A673 (cell line): ENCODE results near the gene PTGES3L. TPM values are rescaled to one million over a fixed set of nuclear protein-coding genes. Genes with fewer than 3 reads are reported as not detected.
A peak's percentile ranks its signal among the peaks of the same experiment; 100 is the strongest.

Experiments used
- BruUV-seq: library from RNA; stranded (reverse); fragments of 400-500 nt; replicated peaks from 2 replicates; lab custom pipeline; 2021; lab: Mats Ljungman, UMichigan
- CTCF ChIA-PET: fragments of 300-600 bp; sonication (Branson Sonifier 250); formaldehyde crosslinking; loops from one replicate; lab custom pipeline; 2022; ENCODE audit warnings: antibody characterized with exemption; lab: Charles Lee
- POLR2A ChIA-PET: fragments of 300-600 bp; sonication (Branson Sonifier 250); formaldehyde crosslinking; loops from one replicate; lab custom pipeline; 2022; ENCODE audit warnings: antibody characterized with exemption; ENCODE audit not compliant: low non-redundant PET; lab: Charles Lee
- DNase-seq: peaks from one replicate; pipeline ENCODE4 v3.0.0-alpha.2; 2015; ENCODE audit warnings: low spot score
- H3K27ac ChIP-seq: fragments of 200-600 bp; sonication (generic); 2 replicates; pipeline ENCODE4 v1.5.1; 2016; ENCODE audit warnings: mixed run types, low read depth, mild to moderate bottlenecking, mixed read lengths, antibody characterized with exemption, low read length; ENCODE audit not compliant: poor library complexity, severe bottlenecking
- H3K27me3 ChIP-seq: fragments of 200-600 bp; sonication (generic); replicated peaks from 2 replicates; pipeline ENCODE4 v1.6.1; 2017; ENCODE audit warnings: mixed run types, low read depth, mild to moderate bottlenecking, mixed read lengths, antibody characterized with exemption, low read length; ENCODE audit not compliant: insufficient read depth, poor library complexity
- H3K36me3 ChIP-seq: fragments of 200-600 bp; sonication (generic); 2 replicates; pipeline ENCODE4 v1.6.1; 2016; ENCODE audit warnings: mixed run types, mild to moderate bottlenecking, mixed read lengths, antibody characterized with exemption, low read length; ENCODE audit not compliant: insufficient read depth, poor library complexity, severe bottlenecking
- H3K4me1 ChIP-seq: fragments of 200-600 bp; sonication (generic); 2 replicates; pipeline ENCODE4 v1.6.1; 2017; ENCODE audit warnings: mixed run types, mild to moderate bottlenecking, mixed read lengths, antibody characterized with exemption, low read length; ENCODE audit not compliant: insufficient read depth, poor library complexity, severe bottlenecking
- H3K4me3 ChIP-seq: fragments of 200-600 bp; sonication (generic); 2 replicates; pipeline ENCODE4 v1.5.1; 2016; ENCODE audit warnings: low read depth, mixed run types, mild to moderate bottlenecking, mixed read lengths, low read length; ENCODE audit not compliant: poor library complexity, severe bottlenecking
- H3K9me3 ChIP-seq: fragments of 200-600 bp; sonication (generic); 2 replicates; pipeline ENCODE4 v1.6.1; 2016; ENCODE audit warnings: mixed run types, low read depth, mild to moderate bottlenecking, mixed read lengths, antibody characterized with exemption, low read length; ENCODE audit not compliant: poor library complexity, severe bottlenecking
- EZH2 ChIP-seq: fragments of 200-600 bp; sonication (generic); IDR thresholded peaks from 2 replicates; pipeline ENCODE4 v1.6.1; 2017; ENCODE audit warnings: borderline replicate concordance, low read depth, mild to moderate bottlenecking, mixed read lengths, antibody characterized with exemption, low read length; ENCODE audit not compliant: poor library complexity, severe bottlenecking
- intact Hi-C: fragments of 100-400 bp; cut with micrococcal nuclease; formaldehyde crosslinking; loops from one replicate; pipeline ENCODE4 v1.10.0; 2022; ENCODE audit not compliant: unreplicated experiment
- total RNA-seq: library from RNA; stranded (reverse); gene quantifications from 2 replicates; pipeline ENCODE4 v1.2.3, GENCODE V29; 2021
- TF ChIP-seq, protein P1 (sequence below): fragments of 300-800, 200-600 bp; sonication (generic); conservative IDR thresholded peaks from 2 replicates; pipeline ENCODE4 v1.5.1; 2017; ENCODE audit warnings: low read depth, mild to moderate bottlenecking, antibody characterized with exemption, low read length, moderate library complexity, mixed read lengths

The PTGES3L gene
- total RNA-seq, 1 experiment from 2014 or later = 0.64 TPM

DNA sequence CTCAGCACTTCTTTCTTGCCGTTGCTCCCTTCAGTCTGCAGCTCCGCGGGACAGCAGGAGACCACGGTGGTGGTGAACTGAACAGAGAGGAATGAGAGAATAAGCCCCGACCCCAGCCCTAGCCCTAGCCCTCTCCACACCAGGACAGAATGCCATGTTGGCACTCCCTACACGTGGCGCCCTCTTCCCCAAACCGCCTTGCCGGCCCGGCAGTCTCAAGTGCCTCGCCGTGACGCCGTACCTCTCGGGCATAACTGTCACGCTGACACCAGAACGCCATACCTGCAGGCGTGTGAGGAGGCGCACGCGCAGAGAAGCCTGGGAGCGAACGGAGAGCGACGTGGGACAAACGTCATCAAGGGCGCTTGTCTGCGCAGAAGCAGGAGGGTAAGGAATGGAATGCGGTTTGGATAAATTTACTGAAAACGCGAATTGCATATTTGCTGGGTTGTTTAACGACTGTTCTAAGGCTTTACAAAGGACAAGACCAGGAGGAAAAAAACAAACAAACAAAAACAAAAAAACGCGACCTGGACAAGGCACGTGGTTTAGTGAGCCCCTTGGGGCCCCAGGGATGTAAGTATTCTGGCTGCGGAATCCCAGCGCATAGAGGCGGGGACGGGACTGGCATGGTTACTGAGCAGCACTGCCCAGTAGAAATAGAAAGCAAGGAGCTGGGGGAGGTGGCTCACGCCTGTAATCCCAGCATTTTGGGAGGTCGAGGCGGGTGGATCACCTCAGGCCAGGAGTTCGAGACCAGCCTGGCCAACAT is 15.5 kb downstream of the PTGES3L start, which contains the start of gene AARSD1:
Gene AARSD1, minus strand, starts transcription at position 294 of the 772 bp plus-strand sequence. Its CDS starts 14 bp downstream, at position 280.
- H3K27ac ChIP-seq = peak within 1 kb of the TSS; percentile 58
- H3K27me3 ChIP-seq = no peaks in the 10 kb centered on the region
- POLR2A ChIA-PET = no interaction called here
- H3K36me3 ChIP-seq = peaks cover 4% of the 10 kb centered on the region
- BruUV-seq = TSS peak; percentile 86
- intact Hi-C loops = no loop called here
- TF ChIP-seq, protein P1, sequence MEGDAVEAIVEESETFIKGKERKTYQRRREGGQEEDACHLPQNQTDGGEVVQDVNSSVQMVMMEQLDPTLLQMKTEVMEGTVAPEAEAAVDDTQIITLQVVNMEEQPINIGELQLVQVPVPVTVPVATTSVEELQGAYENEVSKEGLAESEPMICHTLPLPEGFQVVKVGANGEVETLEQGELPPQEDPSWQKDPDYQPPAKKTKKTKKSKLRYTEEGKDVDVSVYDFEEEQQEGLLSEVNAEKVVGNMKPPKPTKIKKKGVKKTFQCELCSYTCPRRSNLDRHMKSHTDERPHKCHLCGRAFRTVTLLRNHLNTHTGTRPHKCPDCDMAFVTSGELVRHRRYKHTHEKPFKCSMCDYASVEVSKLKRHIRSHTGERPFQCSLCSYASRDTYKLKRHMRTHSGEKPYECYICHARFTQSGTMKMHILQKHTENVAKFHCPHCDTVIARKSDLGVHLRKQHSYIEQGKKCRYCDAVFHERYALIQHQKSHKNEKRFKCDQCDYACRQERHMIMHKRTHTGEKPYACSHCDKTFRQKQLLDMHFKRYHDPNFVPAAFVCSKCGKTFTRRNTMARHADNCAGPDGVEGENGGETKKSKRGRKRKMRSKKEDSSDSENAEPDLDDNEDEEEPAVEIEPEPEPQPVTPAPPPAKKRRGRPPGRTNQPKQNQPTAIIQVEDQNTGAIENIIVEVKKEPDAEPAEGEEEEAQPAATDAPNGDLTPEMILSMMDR = no peak
- TF ChIP-seq EZH2 = no peak
- H3K4me1 ChIP-seq = no peaks in the 10 kb centered on the region
- H3K4me3 ChIP-seq = peak within 1 kb of the TSS; percentile 71
- peak; percentile 88 for DNase-seq
- H3K9me3 ChIP-seq = no peaks in the 10 kb centered on the region
- CTCF ChIA-PET = interaction anchor here (1.2 kb wide), 1 partner anchor 34 kb away, joined by 3 read pairs; the partner anchor contains the start of gene RPL27

DNA sequence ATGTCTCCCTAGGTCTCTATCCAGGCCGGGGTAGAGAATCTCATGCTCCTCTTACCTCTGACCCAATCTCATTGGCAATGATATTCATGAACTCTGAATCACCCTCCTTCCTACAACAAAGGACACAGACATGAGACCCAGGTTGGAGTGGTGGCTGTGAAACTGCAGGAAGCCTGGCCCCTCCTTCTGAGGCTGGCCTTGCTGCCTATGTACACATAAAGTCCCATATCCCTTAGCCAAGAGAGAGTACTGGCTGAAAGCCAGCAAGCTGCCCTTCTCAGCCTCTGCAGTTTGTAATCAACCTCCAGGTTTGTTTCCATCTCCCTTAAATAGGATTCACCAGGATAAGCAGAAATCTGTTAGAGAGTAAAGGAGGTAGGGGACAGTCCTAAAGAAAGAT is 26.2 kb downstream of the PTGES3L start:
- no peak for DNase-seq
- BruUV-seq = no TSS peak
- intact Hi-C loops = no loop called here
- Histone ChIP-seq H3K27me3 (no peaks in the 10 kb centered on the region), H3K4me3 (no peak overlapping the region), H3K4me1 (no peaks in the 10 kb centered on the region), H3K9me3 (no peaks in the 10 kb centered on the region), H3K36me3 (peaks cover 15% of the 10 kb centered on the region), H3K27ac (no peak overlapping the region)
- CTCF ChIA-PET = no interaction called here
- POLR2A ChIA-PET = no interaction called here
- TF ChIP-seq EZH2 = no peak
- TF ChIP-seq, protein P1 = no peak

DNA sequence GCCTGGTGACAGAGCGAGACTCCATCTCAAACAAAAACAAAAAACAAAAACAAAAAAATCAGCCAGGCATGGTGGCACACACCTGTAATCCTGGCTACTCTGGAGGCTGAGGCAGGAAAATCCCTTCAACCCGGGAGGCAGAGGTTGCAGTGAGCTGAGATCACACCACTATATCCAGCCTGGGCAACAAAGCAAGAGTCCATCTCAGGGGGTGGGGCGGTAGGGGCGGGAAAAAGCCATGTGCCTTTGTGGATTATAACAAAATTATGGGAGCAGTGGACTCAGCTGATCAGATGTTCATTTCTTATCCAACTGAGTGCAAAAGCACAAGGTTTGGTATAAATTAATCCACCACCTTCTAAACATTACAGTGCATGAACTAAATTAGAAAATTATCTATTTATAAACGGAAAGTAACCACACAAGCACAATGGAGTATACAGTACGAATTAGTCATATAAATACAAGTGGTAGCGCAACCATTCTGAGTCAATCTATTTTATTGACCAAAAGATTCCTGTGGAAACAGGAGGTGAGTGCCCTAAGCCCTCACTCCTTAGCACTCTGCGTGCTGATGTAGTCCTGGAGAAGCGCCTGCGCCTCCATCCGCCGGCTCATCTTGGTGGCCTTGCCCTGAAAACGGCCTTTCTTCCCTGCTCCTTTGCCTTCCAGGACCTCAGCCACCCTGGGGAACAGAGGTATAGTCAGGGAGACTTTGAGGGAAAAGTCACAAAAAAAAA is 29.7 kb downstream of the PTGES3L start:
- Histone ChIP-seq H3K4me3 (no peak overlapping the region), H3K9me3 (no peaks in the 10 kb centered on the region), H3K4me1 (no peaks in the 10 kb centered on the region), H3K27me3 (no peaks in the 10 kb centered on the region), H3K36me3 (peaks cover 7% of the 10 kb centered on the region), H3K27ac (no peak overlapping the region)
- TF ChIP-seq, protein P1 = no peak
- no peak for TF ChIP-seq EZH2
- CTCF ChIA-PET = no interaction called here
- POLR2A ChIA-PET = no interaction called here
- no TSS peak for BruUV-seq
- DNase-seq = no peak
- intact Hi-C loops = no loop called here
